Measurements from ENCODE around the gene TMEM271.
"Not testable (repeated sequence)": the region's sequence is repeated elsewhere in the genome, so short reads cannot be mapped to it uniquely, and the experiment has no call there.

Gene TMEM271

DNA sequence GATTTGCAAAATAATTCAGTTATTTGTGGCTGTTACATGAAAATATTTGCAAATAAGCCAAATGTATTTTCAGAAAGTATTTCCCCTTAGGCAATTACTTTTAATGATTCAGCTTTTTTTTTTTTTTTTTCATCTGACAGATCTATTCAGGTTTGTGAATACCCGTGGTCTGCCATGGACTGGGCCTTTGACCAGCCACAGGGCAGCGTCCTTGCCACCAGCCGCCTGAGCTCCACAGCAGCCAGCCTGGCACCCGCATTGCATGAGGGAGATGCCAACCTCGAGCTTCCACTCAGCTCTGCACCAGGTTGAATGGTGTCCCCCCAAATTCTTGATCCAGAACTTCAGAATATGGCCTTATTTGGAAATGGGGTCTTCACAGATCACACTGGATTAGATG is 14.7 kb downstream of the TMEM271 start:
- TF ChIP-seq, protein P1, sequence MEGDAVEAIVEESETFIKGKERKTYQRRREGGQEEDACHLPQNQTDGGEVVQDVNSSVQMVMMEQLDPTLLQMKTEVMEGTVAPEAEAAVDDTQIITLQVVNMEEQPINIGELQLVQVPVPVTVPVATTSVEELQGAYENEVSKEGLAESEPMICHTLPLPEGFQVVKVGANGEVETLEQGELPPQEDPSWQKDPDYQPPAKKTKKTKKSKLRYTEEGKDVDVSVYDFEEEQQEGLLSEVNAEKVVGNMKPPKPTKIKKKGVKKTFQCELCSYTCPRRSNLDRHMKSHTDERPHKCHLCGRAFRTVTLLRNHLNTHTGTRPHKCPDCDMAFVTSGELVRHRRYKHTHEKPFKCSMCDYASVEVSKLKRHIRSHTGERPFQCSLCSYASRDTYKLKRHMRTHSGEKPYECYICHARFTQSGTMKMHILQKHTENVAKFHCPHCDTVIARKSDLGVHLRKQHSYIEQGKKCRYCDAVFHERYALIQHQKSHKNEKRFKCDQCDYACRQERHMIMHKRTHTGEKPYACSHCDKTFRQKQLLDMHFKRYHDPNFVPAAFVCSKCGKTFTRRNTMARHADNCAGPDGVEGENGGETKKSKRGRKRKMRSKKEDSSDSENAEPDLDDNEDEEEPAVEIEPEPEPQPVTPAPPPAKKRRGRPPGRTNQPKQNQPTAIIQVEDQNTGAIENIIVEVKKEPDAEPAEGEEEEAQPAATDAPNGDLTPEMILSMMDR (IDR thresholded peaks at IDR 0.05; ENCODE audit: extremely low read depth, insufficient read depth, missing control alignments): no peak
- in situ Hi-C loops (cut with MboI; ENCODE audit: low pct_unique_long_range_greater_than_20kb, low sequenced_read_pairs, unreplicated experiment): no loop called here
- no peak for DNase-seq (ENCODE audit: low spot score)

DNA sequence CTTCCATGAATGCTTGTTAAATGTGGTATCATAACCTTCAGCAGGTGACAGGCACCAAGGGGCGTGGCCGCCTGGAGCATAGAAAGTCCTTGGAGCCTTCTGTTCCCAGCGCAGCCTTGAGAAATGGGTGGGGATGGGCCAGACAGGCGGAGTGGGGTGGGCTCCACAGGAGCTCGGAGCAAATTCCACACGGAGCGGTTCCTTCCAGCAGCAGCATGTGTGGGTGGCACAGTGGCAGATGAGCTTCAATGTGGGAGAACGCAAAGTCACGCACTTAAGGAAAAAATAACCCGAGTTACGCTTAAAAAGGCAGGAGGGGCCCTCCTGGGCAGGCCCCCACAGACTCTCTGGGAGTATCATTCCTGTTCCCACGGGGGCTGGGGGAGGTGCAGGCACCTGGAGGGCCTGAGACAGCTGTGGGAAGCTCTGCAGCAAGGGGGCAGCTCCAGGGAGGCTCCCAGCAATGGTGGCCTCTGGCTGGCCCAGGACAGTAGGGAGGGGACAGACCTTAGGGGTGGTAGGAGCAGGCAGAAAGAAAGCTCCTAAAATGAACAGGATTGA is 15.3 kb downstream of the TMEM271 start:
- TF ChIP-seq, protein P1 (IDR thresholded peaks at IDR 0.05; ENCODE audit: extremely low read depth, insufficient read depth, missing control alignments): no peak
- no peak for DNase-seq (ENCODE audit: low spot score)

DNA sequence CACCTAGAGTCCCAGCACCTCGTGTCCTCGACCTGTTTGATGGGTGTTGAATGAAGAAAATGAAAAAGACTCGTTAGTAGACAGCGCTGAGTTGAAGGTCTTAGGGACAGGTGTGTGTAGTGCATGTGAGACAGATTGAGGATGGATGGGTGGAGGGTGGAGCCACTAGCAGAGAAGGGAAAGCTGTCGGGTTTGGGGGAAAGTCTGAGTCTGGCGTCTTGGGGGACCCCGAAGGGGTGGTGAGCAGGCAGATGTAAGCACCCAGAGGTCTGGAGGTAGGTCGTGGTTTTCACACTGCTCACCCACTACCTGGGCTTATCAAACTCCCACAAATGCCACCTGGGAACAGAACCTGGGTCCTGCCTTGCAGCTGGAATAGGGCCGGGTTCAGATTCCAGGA is 16.0 kb downstream of the TMEM271 start:
- DNase-seq (ENCODE audit: low spot score): no peak
- TF ChIP-seq, protein P1 (IDR thresholded peaks at IDR 0.05; ENCODE audit: extremely low read depth, insufficient read depth, missing control alignments): no peak
- in situ Hi-C loops (cut with MboI; ENCODE audit: low pct_unique_long_range_greater_than_20kb, low sequenced_read_pairs, unreplicated experiment): no loop called here

More for the DNA sequence above, 15.3 kb downstream of the TMEM271 start:
- in situ Hi-C loops (cut with MboI; ENCODE audit: low pct_unique_long_range_greater_than_20kb, low sequenced_read_pairs, unreplicated experiment): no loop called here

DNA sequence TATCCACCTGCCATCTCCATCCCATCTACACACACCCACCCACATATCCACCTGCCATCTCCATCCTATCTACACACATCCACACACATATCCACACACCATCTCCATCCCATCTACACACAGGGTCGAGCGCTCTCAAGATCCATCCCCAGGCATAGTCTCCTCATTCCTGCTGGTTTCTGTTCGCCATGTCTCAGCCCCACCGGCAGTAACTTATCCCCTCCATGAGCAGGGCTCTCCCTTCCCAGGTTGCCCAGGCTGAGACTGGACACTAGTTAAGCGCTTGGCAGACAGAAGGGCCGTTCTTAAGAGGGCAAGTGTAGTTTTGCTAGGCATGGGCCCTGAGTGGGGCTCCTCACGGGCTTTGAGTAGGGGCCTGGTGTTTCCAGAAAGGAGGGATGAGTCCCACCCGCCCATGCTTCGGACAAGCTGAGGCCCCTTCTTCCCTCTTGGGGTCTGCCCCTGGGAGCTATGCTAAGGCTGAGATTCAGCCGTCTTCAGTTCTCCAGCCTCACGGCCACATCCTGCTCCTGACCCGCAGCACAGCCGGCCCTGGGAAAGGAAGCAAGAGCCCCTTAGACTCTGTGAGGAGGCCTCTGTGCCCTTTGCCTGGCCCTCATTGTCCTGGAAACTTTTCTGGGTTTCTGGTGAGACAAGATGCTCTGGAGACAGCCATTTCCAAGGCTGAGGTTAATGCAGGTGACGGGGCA is 20.4 kb downstream of the TMEM271 start:
- no peak for DNase-seq (ENCODE audit: low spot score)
- in situ Hi-C loops (cut with MboI; ENCODE audit: low pct_unique_long_range_greater_than_20kb, low sequenced_read_pairs, unreplicated experiment): no loop called here
- TF ChIP-seq, protein P1 (IDR thresholded peaks at IDR 0.05; ENCODE audit: extremely low read depth, insufficient read depth, missing control alignments): no peak

DNA sequence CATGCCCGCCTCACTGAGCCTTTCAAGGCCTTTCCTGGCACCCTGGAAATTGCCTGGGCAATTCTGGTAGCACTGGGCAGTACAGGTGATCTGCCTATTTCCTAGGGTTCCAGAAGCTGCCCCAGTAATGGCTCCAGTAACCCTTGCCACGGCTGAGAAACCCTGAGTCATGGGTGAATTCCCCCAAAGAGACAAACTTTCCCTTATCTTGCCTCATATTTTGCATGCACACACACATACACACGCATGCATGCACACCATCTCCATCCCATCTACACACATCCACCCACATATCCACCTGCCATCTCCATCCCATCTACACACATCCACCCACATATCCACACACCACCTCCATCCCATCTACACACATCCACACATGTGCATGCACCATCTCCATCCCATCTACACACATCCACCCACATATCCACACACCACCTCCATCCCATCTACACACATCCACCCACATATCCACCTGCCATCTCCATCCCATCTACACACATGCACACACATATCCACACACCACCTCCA is 21.2 kb downstream of the TMEM271 start:
- in situ Hi-C loops (cut with MboI; ENCODE audit: low pct_unique_long_range_greater_than_20kb, low sequenced_read_pairs, unreplicated experiment); DNase-seq (ENCODE audit: low spot score): not testable (repeated sequence)

DNA sequence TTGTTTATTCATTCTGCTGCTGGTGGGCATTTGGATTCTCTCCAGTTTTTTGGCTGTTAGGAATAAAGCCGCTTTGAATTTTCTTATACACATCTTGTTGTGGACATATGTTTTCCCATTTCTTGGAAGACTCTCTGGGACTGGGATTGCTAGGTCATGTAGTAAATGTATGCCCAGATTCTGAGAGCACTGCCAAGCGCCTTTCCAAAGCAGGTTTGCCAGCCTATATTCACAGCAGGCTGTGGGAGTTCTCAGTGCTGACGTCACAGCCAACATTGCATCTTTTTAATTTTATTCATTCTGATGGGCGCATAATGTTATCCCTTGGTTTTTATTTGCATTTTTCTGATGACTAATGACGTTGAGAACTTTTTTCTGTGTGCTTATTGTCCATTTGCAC is 24.1 kb downstream of the TMEM271 start:
- no peak for DNase-seq (ENCODE audit: low spot score)
- TF ChIP-seq, protein P1 (IDR thresholded peaks at IDR 0.05; ENCODE audit: extremely low read depth, insufficient read depth, missing control alignments): no peak
- in situ Hi-C loops (cut with MboI; ENCODE audit: low pct_unique_long_range_greater_than_20kb, low sequenced_read_pairs, unreplicated experiment): no loop called here

DNA sequence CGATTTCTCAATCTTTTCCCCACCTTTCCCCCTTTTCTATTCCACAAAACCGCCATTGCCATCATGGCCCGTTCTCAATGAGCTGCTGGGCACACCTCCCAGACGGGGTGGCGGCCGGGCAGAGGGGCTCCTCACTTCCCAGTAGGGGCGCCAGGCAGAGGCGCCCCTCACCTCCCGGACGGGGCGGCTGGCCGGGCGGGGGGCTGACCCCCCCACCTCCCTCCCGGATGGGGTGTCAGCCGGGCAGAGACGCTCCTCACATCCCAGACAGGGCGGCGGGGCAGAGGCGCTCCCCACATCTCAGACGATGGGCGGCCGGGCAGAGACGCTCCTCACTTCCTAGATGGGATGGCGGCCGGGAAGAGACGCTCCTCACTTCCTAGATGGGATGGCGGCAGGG is 25.8 kb downstream of the TMEM271 start:
- in situ Hi-C loops (cut with MboI; ENCODE audit: low pct_unique_long_range_greater_than_20kb, low sequenced_read_pairs, unreplicated experiment); DNase-seq (ENCODE audit: low spot score): not testable (repeated sequence)
